Calu3 (cell line): ENCODE results near the gene SEMA5A. TPM values are rescaled to one million over a fixed set of nuclear protein-coding genes. Genes with fewer than 3 reads are reported as not detected.

Experiments used
- BruUV-seq: library from RNA; stranded (reverse); fragments of 400-500 nt; replicated peaks from 2 replicates; lab custom pipeline; 2021; lab: Mats Ljungman, UMichigan
- CTCF ChIA-PET: fragments of 300-600 bp; sonication (Branson Sonifier 250); formaldehyde crosslinking; loops from one replicate; lab custom pipeline; 2022; ENCODE audit warnings: antibody characterized with exemption; lab: Charles Lee
- DNase-seq: peaks from one replicate; pipeline ENCODE4 v3.0.0; 2022
- H3K27ac Mint-ChIP-seq: one replicate; pipeline ENCODE4 v1.8.0; 2022; ENCODE audit warnings: mixed read lengths; ENCODE audit not compliant: unreplicated experiment
- H3K27me3 Mint-ChIP-seq: one replicate; pipeline ENCODE4 v1.8.0; 2022; ENCODE audit warnings: mixed read lengths; ENCODE audit not compliant: unreplicated experiment
- H3K36me3 Mint-ChIP-seq: one replicate; pipeline ENCODE4 v1.8.0; 2022; ENCODE audit warnings: mild to moderate bottlenecking, moderate library complexity, mixed read lengths; ENCODE audit not compliant: insufficient read depth, unreplicated experiment
- H3K4me1 Mint-ChIP-seq: one replicate; pipeline ENCODE4 v1.8.0; 2022; ENCODE audit warnings: mild to moderate bottlenecking, low read depth, mixed read lengths; ENCODE audit not compliant: unreplicated experiment
- H3K4me3 Mint-ChIP-seq: one replicate; pipeline ENCODE4 v1.8.0; 2022; ENCODE audit warnings: mild to moderate bottlenecking, low read depth, moderate library complexity, mixed read lengths; ENCODE audit not compliant: unreplicated experiment
- H3K9me3 Mint-ChIP-seq: one replicate; pipeline ENCODE4 v1.8.0; 2022; ENCODE audit warnings: low read depth, mixed read lengths; ENCODE audit not compliant: unreplicated experiment
- CTCF ChIP-seq: fragments of 200-600 bp; IDR thresholded peaks from one replicate; pipeline ENCODE4 v1.8.0; 2022; ENCODE audit warnings: antibody characterized with exemption; ENCODE audit not compliant: unreplicated experiment
- intact Hi-C: fragments of 100-400 bp; cut with micrococcal nuclease; formaldehyde crosslinking; loops from one replicate; pipeline ENCODE4 v1.10.0; 2022; ENCODE audit not compliant: unreplicated experiment
- total RNA-seq: library from RNA; stranded (reverse); gene quantifications from 2 replicates; pipeline ENCODE4 v1.2.3, GENCODE V29; 2022

SEMA5A gene
- total RNA-seq, 1 experiment from 2014 or later, result 0.52 TPM

- no peak overlapping the region for H3K27ac Mint-ChIP-seq
- DNase-seq, result no peak
- H3K9me3 Mint-ChIP-seq, result peaks cover 16% of the 10 kb centered on the region
- no peak overlapping the region for H3K4me3 Mint-ChIP-seq
- no TSS peak for BruUV-seq
- CTCF ChIA-PET, result interaction anchor here (0.7 kb wide), 2 partner anchors 10 to 12 kb away, joined by 3 to 5 read pairs; no protein-coding TSS in a partner anchor
- no peaks in the 10 kb centered on the region for H3K4me1 Mint-ChIP-seq
- intact Hi-C loops, result no loop called here
- H3K27me3 Mint-ChIP-seq, result no peaks in the 10 kb centered on the region
- no peak for TF ChIP-seq CTCF
- H3K36me3 Mint-ChIP-seq, result no peaks in the 10 kb centered on the region
Observed at GRCh38 chr5:9226016-9226536, 319.8 kb downstream of the SEMA5A start.

- H3K27ac Mint-ChIP-seq, result no peak overlapping the region
- no peak for TF ChIP-seq CTCF
- intact Hi-C loops, result no loop called here
- H3K4me3 Mint-ChIP-seq, result no peak overlapping the region
- no peak for DNase-seq
- no TSS peak for BruUV-seq
- no peaks in the 10 kb centered on the region for H3K27me3 Mint-ChIP-seq
- H3K36me3 Mint-ChIP-seq, result no peaks in the 10 kb centered on the region
- CTCF ChIA-PET, result no interaction called here
- no peaks in the 10 kb centered on the region for H3K4me1 Mint-ChIP-seq
- H3K9me3 Mint-ChIP-seq, result peaks cover 13% of the 10 kb centered on the region
Observed at GRCh38 chr5:9222054-9222976, 323.6 kb downstream of the SEMA5A start.

- intact Hi-C loops, result no loop called here
- BruUV-seq, result no TSS peak
- Mint-ChIP-seq H3K4me3 (no peak overlapping the region), H3K27ac (no peak overlapping the region), H3K9me3 (peaks cover 20% of the 10 kb centered on the region), H3K36me3 (no peaks in the 10 kb centered on the region), H3K27me3 (no peaks in the 10 kb centered on the region), H3K4me1 (no peaks in the 10 kb centered on the region)
- TF ChIP-seq CTCF, result no peak
- DNase-seq, result no peak
- CTCF ChIA-PET, result no interaction called here
Observed at GRCh38 chr5:9218358-9218757, 327.5 kb downstream of the SEMA5A start.

- H3K36me3 Mint-ChIP-seq, result no peaks in the 10 kb centered on the region
- no peak for DNase-seq
- H3K4me1 Mint-ChIP-seq, result no peaks in the 10 kb centered on the region
- peaks cover 6% of the 10 kb centered on the region for H3K9me3 Mint-ChIP-seq
- no peak for TF ChIP-seq CTCF
- CTCF ChIA-PET, result no interaction called here
- no TSS peak for BruUV-seq
- H3K4me3 Mint-ChIP-seq, result no peak overlapping the region
- H3K27me3 Mint-ChIP-seq, result no peaks in the 10 kb centered on the region
- no peak overlapping the region for H3K27ac Mint-ChIP-seq
- intact Hi-C loops, result no loop called here
Observed at GRCh38 chr5:9212605-9213004, 333.3 kb downstream of the SEMA5A start.
